Cerebellar cortex (tissue), 1 donor: Measurements from ENCODE around the gene TEKT5.

Source experiments
- DNase-seq: peaks from one replicate; pipeline ENCODE4 v3.0.0-alpha.2; 2015; ENCODE audit warnings: low spot score

TEKT5 gene

DNA sequence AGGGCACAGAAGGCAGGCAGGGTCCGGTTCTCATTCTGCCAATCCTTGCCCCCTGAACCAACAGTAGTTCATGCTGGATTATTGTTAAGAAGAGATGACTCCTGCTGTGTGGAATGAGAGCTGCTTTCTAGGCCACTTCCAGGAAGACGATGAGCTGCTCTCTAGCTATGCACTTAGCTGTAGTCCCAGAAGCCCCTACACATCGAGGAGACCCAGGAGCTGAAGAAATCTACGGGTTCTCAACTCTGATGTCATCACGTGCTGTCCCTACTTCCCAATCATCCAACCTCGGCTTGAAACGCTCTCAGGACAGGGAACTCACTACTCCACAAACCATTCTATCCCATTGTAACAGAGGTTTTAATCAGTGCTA lies 85.3 kb downstream of the TEKT5 start:
- no peak for DNase-seq

DNA sequence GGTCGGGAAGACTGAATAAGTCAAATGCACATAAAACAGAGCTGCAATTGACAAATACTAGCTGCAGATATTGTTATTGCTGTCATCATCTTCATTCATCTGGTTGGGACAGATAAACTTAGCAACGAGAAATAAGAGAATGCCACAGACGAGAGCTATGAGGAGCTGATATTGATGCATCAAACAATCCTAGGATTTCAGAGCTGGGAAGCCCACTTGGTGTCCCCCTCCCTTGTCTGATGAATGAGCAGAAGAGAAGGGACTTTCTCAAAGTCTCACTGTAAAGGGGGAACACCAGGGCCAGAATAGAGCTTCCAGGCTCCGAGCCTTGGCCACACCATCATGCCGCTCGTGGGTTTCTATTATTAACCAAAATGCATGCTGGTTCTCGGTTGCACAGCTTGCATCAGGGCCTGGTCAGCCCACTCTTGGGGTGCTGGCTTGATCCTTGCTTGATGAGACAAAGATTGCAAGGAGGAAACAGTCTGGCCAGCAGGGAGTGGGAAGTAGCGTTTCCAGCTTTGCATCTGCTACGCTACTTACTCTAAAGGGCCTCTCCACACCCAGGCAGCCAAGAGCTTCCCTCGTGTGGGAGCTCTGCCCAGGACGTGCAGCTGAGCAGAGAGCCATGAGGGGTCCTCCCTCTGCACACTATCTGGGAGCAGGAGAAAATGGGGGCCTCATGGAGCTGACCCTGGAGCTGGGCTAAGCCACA lies 85.9 kb downstream of the TEKT5 start:
- DNase-seq: no peak

DNA sequence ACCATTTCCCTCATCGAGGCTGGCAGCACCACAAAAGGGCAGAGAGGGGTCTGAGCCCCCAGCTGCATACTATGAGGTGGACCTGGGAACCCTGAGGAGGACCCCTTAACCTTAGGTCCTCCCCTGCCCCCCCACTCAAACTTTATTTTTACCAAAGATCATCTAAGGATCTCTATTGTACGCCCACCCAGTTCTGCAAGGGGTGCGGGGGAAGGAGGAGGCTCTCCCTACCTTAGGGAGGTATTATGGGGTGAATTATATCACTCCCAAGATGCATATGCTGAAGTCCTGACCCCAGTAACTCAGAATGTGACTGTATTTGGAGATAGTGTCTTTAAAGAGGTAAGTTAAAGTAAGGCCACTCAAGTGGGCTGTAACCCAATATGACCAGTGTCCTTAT lies 87.6 kb downstream of the TEKT5 start:
- DNase-seq: no peak

DNA sequence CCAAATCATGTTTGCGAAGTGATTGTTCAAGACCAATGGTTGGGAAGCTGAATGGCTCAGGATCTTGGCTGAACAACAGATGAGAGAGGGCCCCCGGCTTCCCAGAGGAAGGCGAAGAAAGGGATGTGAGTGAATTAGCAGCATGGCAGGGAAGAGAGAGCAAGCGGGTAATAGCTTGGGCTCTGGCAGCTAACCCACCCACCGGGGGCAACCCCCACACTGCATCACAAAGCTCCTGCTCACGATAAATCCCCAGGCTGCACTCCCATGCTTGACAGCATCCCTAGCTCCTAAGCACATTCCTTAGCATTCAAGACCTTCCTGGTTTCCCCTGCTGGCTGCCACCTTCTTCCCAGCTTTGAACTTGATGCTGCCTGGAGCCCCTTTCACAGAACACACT lies 88.1 kb downstream of the TEKT5 start:
- no peak for DNase-seq

DNA sequence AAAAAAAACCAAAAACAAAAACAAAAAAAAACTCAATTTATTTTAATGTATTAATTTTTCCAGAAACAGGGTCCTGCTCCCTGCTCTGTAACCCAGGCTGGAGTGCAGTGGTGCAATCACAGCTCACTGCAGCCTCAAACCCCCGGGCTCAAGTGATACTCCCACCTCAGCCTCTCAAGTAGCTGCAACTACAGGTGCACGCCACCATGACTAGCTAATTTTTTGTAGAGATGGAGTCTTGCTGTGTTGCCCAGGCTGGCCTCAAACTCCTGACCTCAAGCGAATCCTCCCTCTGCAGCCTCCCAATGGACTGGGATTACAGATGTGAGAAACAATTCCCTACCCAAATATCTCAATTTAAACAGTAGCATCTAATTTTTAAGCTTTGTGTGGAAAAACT lies 89.1 kb downstream of the TEKT5 start:
- DNase-seq: no peak

DNA sequence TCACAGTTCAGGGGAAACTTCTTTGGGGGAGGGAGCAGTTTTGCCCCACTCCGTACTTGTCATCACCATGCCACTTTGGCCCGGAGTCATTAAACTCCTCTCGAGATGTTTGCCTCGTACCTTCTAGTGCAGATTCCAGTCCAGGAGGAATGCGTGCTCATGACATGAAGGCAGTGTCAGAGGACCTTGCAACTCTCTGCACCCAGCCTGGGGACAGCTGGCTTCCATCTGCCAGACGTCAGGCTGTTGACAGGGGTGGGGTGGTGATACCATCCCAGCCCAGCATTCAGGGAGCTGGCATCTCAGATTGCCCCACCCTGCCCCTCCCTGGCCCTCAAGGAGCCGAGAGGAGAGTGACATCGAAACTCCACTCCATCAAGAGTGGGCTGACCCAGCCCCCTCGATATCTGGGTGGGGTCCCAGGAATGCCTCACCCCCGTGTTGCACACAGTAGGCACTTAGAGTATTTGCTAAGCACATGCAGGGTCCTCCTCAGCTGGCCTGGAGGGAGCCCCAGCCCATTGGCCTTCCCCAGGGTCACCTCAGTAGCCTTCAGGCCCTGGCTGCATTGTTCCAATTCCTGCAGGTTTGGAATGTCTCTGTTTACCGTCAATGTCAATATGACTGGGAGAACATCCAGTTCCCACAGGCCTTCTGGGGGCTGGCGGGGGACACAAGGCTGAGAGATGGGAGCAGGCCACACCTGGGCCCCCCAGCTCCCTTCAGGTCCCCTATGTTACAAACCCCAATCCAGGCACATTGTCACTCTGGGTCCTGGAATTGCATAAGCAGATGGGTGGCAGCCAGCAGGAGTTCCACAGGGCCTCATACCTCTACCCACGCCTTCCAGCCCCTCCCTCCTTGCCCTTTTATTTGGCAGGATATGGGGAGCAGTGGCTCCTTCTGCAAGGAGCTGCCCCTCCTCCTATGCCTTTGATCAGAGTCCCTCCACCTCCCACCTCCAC lies 93.0 kb downstream of the TEKT5 start:
- DNase-seq: no peak

DNA sequence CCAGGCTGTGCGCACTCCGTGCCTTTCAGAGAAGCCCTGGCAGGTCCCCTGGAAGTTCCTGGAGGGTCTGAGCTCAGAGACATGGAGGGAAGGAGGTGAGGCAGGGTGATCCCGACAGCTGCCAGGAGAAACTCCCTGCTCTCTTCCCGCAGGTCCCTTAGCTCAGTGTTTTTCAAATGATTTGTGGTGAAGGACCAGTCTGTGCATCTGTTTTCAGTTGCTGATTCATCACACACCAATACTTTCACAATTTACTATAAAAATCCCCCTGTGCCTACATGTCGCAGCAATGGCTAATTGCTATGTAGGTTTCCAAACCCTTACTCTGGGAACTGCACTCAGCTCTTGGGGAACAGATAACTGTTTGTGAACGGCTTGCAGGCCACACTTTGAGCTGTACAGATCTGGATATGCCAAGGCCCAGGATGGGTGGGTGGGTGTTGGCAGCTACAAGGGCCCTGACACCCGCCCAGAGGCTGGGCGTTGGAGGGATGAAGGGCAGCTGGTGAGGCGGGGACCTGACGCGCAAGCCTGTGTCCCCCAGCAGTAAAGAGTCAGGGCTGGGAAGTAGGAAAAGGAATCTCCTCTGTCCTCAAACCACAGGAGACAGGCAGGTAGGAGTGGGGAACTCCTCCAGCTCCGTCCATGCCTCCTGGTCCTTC lies 93.8 kb downstream of the TEKT5 start:
- DNase-seq: no peak

DNA sequence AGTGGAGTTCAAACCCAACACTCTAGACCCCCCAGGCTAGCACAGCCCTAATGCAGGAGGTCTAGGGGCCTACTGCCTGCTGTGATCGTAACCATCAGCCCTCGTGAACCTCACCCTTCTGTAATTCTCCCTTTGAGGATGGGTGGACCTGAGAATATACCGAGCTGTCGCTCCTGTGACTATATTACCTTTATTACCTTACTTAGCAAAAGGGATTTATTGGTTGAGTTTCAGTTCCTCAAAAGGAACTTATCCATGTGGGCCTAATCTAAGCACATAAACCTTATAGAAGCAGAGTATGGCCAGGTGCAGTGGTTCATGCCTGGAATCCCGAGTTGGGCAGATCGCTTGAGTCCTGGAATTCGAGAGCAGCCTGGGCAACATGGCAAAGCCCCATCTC lies 95.1 kb downstream of the TEKT5 start:
- DNase-seq: no peak

DNA sequence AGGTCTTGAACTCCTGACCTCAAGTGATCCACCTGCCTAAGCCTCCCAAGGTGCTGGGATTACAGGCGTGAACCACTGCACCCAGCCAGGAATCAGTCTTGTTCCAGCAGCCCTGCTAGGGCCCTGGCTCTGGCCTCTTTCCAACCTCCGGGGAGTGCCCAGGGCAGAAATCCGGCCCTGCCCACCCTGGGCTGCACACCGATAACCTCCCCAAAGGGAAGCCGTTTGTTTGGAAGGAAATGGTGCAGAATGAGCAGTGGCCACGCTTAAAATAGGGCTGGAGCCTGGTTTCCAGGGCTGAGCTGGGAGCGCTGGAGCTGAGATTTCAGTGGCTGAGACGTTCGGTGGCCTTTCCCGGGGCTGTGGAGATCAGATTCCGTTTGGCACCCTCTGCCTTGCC lies 96.6 kb downstream of the TEKT5 start:
- no peak for DNase-seq

DNA sequence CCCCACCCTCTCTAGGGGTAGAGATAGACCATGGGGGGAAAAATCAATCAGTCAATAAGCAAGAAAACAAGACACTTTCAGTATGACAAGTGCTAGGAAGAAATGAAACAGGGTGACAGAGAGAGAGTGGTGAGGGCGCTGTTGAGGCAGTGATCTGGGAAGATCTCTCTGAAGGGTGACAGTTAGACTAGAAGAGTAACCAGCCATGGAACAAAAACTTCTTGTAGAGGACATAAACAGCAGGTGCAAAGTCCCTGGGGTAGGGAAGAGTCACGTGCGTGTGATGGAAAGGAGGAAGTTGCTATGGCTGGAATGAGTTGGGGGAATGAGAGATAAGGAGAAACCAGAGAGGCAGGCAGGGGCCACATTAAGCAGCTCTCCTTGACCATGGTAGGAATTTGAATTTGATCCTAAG lies 97.5 kb downstream of the TEKT5 start:
- DNase-seq: no peak

DNA sequence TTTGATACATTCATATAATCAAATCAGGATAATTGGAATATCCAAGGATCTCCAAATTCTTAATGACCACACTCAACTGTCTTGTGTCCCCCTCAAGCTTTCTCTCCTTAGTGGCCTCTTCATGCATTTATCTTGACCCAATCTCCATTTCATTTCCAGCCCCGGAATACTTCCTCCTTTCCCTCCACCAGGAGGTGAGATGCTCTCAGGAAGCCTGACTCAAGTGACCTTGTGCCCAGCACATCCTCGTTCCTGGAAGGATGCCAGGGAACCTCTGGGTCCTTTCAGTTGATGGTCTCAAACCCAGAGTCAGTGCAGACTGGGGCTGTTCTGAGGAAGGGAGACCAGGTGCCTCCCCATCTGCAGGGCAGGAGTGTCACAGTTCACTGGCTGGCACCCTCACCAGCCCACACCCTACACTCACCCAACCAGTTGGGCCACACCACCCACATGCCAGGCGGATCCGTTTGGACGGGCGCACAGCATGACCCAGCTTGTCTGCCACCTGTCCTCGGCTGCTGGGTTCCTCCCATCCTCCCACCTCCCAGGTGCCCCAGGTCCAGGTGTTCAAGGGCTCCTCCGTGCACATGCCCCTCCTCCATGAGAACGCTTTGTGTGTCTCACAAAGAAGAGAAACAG lies 100.3 kb downstream of the TEKT5 start:
- DNase-seq: no peak

DNA sequence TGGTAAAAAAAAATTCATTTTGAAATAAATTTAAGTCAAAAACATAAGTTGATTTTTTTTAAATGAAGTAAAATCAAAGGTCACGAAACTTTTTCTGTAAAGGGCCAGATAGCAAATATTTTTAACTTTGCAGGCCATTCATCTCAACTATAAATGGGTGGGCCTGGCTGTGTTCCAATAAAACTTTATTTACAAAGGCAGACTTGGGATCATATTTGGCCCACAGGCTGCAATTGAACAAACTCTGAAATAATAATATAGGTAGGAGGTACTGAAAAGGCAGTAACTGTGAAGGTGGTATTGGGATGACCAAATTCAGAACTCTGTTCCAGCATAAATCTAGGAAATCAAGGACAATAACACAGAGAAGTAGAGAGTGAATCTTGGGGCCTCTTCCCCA lies 102.1 kb downstream of the TEKT5 start:
- no peak for DNase-seq

DNA sequence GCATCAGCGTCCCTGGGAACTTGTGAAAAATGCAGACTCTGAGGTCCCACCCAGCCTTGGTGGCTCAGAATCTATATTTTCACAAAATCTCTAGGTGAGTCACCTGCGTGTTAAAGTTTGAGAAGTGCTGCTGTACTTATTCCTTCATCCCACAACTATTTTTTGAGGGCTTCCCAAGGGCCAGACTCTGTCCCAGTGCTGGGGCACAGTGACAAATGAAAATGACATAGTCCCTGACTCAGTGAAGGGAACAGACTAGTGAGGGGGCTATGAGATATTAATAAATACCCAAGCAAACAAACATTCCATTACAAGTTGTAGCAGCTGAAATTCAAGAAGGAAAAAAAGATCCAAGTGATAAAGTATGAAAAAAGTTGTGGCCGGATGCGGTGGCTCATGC lies 104.4 kb downstream of the TEKT5 start:
- DNase-seq: no peak

DNA sequence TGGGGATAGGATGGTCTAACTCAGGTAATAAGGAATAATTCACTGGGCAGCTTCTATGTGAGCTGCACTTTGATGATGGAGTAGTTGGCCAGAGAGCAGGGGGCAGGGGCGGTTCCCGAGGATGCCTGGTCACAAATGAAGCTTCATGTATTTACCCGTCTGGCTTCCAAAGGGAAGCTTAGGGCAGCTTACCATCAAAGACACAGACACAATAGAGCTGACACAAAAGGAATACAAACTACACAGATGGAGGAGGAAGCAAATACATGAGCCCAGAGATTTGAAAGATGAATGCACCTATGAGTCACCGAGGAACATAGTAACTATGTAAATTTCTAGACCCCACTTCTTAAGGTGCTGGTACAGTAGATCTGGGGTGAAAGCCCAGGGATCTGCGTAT lies 105.6 kb downstream of the TEKT5 start:
- no peak for DNase-seq

DNA sequence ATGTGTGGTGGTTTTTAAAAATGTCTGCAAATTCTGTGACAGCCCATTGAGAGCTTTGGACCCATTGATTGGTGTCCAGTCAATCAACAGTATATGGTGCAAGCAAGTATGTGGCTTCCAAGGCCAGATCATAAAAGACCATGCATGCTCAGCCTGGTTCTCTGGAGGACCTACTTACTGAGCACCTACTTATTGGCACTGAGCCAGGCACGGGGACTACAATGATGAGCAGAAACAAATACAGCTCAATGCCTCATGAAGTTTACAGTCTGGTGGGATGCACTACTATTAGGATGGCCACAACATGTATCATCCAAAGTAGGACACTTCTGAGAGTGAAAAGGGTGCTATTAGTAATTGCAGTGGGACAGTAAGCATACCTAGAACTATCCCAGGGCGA lies 107.1 kb downstream of the TEKT5 start:
- no peak for DNase-seq

DNA sequence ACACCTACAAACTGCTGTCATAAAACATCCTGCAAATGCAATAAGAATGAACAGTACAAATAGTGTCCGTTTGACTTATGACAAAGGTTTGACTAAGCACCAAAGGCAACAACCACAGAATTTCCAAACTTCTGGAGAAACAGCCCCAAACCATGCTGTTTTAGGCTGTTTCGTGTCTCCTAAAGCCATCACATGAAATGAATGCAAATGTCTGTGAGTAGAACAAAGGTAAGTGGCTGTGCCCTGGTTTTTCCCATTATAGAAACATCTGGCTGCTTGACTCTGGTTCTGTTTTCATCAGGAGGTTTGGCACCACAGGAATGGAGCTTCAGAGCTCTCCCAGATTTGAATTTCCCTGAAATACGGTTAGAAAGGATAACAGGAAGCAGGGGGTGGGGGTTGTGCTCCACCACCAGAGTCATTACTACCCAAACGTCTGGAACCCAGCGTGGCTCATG lies 109.7 kb downstream of the TEKT5 start:
- no peak for DNase-seq

DNA sequence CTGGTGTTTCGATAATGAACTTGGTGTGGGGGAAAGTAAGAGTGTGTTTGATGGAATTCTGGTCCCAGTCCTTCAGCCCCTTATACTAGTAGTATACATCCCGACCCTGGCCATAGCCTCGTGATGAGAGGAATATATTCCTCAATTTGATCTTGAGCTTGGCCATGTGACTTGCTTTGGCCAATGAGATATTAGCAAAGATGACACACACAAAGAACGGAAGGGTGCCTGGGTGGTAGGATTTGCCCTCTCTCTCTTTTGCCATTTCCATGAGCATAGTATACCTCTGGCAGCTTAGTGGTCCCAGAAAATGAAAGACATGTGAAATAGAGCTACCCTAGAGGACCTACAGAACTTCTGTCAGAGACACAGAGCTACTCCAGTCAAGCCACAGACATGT lies 111.5 kb downstream of the TEKT5 start:
- DNase-seq: no peak

DNA sequence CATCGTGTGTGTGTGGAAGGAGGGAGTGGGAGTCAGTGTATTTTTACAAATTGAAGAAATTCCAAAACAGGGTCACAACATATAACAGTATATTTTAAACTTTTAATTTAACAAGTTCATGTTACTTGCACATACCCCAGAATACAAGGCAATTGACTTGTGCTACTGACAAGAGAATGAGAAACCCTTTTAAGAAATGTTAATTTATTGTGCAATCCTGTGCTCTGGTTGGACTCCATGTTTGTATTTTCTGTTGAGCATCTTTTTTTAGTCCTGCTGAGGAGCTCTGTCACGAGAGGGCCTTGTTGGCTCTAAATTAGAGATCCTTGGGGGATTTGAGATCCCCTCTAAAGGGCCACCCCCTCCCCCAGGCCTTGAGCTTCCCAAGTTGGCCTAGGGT lies 113.2 kb downstream of the TEKT5 start:
- DNase-seq: no peak

DNA sequence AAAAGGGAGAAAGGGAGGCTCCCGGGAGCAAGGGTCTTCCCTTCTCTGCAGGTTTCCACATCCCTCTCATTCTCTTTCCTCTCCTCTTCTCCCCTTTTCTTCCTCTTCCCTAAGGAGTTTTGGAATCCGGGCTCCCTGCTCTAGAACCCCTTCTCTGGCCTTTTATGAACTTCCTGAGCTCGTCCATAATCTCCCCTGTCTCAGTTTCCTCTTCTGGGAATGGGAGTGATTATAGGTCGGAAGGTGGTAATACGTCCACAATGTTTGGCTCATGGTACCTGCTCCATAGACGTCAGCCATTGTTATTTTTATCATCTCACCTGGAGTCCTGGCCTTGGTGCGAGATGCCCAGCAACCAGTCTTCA lies 113.9 kb downstream of the TEKT5 start:
- no peak for DNase-seq

DNA sequence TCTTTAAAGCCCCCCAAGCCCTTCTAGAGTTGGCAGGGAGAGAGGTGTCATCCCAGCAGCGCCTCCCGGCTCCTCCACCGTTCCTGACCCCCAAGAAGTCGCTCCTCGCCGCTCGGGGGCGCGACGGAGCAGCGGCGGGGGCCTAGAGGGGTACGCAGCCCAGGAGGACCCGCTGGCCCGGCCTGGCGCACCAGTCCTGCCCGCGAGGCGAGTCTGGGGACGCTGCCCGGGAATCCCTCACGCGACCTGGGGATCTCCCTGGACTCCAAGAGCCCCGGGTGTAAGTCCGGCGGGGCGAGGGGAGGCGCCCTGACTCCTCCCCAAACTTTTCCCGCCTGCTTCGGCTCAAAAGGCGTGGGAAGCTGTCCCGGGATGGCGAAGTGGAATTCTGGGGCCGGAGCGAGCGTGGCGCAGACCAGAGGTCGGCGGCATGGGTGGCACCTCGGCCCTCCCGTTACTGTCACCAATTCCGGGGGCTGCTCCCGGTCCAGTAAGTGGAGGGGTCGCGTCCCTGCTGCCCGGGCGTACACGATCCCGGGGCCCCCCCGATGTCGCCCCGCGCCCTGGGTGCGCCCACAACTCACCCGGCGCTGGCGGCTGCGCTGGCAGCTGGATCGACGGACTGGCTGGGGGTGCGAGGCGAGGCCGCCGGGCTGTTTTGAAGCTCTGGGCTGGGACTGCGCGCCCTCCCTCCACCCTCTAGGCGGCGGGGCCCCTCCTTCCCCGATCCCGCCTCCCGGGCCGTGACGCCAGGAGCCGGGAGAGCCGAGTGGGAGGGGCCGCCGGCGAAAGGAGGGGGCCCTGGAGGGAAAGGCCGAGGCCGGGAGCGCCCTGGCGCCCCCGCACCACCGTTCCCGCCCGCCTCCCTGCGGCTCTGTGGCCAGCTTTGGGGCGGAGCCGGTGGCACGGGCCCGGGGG lies 114.5 kb downstream of the TEKT5 start, which contains the start of gene EMP2:
TSS of gene EMP2 (minus strand) at position 634 of the 918 bp plus-strand sequence. CDS start 32,981 bp downstream, outside the sequence.
- DNase-seq: peak; percentile 33

DNA sequence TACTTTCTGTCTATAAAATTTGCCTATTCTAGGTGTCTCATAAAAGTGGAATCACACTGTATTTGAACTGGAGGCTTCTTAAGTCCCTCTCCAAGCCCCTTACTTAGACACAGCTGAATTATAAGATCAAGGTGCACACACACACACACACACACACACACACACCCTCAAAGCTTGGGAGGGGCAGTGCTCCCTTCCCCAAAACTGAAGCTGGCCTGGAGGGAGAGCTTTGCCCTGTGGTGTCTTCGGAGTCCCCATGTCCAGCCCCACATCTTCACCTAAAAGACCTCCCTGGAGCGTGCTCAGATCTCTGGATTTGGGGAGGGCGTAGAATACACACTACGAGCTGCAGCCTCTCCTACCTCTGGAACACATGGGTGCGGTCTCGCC lies 115.2 kb downstream of the TEKT5 start:
- no peak for DNase-seq
